Endometrial microvascular endothelial cells (primary cell): Measurements from ENCODE around the gene HPS6. TPM values are rescaled to one million over a fixed set of nuclear protein-coding genes. Genes with fewer than 3 reads are reported as not detected.

Experiments
- in situ Hi-C: cut with HindIII; loops from 2 replicates; pipeline ENCODE4 v1.10.0; 2017; ENCODE audit warnings: low sequenced_read_pairs, low pct_unique_long_range_greater_than_20kb; ENCODE audit errors: inconsistent ontology term
- total RNA-seq: library from RNA; depleted of rRNA; stranded (reverse); fragments of >200 nt; gene quantifications from one replicate; pipeline ENCODE4 v1.2.3, GENCODE V29; 2015; ENCODE audit errors: inconsistent ontology term

HPS6 gene
- total RNA-seq, 1 donor from 2014 or later: 44.3 TPM

- in situ Hi-C loops: no loop called here
Observed at GRCh38 chr10:102066399-102067088, 1.4 kb downstream of the HPS6 start.

DNA sequence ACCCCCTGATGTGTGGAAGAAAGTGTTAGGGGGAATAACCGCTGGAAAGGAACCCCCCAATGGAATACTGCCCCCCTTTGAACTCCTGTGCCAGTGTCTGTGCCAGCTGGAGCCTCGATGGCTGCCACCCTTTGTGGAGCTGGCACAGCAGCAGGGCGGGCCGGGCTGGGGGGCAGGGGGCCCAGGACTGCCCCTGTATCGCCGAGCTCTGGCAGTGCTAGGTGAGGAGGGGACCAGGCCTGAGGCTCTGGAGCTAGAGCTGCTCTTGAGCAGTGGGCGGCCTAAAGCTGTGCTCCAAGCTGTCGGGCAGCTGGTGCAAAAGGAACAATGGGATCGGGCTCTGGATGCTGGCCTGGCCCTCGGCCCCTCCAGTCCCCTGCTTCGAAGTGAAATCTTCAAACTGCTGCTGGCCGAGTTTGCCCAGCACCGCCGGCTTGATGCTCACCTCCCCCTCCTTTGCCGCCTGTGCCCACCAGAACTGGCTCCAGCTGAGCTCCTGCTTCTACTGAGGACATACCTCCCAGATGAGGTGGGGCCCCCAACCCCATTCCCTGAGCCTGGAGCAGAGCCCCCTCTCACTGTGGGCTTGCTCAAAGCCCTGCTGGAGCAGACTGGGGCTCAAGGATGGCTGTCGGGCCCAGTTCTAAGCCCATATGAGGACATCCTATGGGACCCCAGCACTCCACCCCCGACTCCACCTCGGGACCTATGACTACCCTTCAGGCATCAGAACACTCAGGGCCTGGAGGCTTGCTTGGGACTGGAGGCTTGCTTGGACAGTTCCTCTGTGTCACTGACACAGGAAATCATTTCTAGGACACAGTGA lies 2.2 kb downstream of the HPS6 start:
- in situ Hi-C loops: no loop called here

DNA sequence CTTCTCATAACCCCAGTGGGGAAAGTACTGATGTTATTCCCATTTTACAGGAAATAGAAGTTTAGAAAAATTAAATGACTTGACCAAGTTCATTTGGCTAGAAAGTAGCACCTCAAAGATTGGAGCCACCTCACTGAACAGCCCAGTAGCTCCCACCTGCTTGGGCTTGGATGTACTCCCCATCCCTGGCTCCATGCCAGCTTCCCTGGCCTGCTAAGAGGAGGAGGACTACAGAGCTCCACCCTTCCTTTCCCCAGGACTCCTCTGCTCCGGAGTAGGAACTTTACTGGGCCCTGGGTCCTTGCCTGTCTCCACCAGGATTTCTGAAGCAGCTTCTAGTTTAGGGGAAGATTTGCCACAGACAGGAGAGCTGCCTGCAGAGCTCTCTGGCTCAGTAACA lies 3.1 kb downstream of the HPS6 start:
- in situ Hi-C loops: no loop called here

- in situ Hi-C loops: no loop called here
Observed at GRCh38 chr10:102069071-102069470, 3.9 kb downstream of the HPS6 start.

GRCh38 chr10:102072673-102073527 lies 7.8 kb downstream of the HPS6 start:
- in situ Hi-C loops: no loop called here

DNA sequence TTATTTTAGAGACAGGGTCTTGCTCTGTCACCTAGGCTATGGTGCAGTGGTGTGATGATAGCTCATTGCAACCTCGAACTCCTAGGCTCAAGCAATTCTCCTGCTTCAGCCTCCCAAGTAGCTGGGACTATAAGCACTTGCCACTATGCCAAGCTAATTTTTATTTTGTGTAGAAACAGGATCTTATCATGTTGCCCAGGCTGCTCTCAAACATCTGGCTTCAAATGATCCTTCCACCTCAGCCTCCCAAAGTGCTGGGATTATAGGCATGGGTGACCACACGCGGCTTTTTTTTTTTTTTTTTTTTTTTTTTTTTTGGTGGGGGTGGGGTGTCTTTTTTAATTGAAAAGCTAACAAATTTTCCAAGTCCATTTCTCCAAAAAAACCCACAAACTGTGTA lies 18.4 kb downstream of the HPS6 start:
- in situ Hi-C loops: no loop called here

GRCh38 chr10:102085336-102085735 lies 20.2 kb downstream of the HPS6 start:
- in situ Hi-C loops: no loop called here

DNA sequence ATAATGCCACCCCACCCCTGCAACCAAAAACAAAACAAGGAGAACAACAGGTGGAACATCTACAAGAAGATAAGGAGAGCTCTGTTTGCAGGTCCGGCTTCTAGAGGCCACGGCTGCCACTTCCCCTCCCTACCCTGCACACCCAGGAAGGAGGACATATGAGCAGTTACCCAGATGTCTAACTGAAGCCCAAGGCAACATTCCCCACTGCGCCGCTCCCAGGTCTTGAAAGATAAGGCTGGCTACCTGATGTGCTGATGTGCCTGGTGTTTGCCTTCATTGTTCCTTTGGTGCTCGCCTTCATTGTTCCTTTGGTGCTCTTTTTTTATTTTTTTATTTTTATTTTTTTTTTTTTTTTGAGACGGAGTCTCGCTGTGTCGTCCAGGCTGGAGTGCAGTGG lies 21.0 kb downstream of the HPS6 start:
- in situ Hi-C loops: no loop called here

DNA sequence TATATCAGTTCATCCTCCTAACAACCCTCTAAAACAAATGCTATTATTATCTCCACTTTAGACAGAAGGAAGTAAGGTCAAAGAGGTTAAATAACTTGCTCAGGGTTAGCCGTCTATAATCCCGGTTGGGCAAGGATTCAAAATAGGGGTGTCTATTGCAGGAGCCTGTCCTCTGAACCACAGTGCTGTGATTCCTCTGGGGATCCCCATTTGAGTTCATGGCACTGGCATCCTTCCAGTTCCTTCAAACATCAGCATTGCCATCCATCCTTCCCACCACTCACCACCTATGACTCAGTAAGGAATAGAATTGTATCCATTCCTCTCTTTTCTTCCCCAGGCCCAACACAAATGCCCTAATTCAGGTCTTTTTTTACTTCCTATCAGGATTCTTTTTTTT lies 25.6 kb downstream of the HPS6 start:
- in situ Hi-C loops: no loop called here

DNA sequence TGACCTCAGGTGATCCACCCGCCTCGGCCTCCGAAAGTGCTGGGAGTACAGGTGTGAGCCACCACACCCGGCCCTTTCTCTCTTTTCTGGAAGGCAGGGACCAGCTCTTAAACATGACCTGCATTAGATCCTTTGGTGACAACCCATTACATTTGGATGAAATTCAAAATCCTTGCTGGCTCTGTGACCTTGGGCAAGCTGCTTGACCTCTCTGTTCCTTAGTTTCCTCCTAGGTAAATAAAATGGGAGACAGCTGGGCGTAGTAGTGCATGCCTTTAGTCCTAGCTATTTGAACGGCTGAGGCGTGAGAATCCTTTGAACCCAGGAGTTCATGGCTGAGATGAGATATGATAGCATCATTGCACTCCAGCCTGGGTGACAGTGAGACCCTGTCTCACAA lies 31.3 kb downstream of the HPS6 start:
- in situ Hi-C loops: no loop called here

- in situ Hi-C loops: no loop called here
Observed at GRCh38 chr10:102101152-102101551, 36.0 kb downstream of the HPS6 start.

GRCh38 chr10:102102421-102102820 lies 37.3 kb downstream of the HPS6 start:
- in situ Hi-C loops: no loop called here

GRCh38 chr10:102106998-102107397 lies 41.8 kb downstream of the HPS6 start:
- in situ Hi-C loops: no loop called here

GRCh38 chr10:102109166-102110116 lies 44.3 kb downstream of the HPS6 start:
- in situ Hi-C loops: no loop called here

DNA sequence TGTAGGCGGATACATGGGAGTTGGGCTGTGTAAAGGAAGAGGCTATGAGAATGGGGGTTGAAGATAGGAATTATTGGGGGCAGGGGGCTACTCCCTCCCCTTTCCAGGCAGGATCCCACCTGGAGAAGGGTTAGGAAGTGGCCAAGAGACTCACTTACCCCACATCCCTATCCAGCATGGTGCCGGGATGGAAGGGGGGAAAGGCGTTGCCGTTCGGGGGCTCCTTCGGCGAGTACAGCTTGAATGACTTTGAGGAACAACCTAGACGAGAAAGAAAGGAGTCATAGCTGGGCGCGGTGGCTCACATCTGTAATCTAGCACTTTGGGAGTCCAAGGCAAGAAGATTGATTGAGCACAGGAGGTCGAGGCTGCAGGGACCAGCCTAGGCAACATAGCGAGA lies 46.1 kb downstream of the HPS6 start:
- in situ Hi-C loops: no loop called here

- in situ Hi-C loops: no loop called here
Observed at GRCh38 chr10:102112210-102112817, 47.2 kb downstream of the HPS6 start.

GRCh38 chr10:102113261-102113955 lies 48.3 kb downstream of the HPS6 start:
- in situ Hi-C loops: no loop called here
